Activated CD8-positive, alpha-beta memory T cell treated with anti-CD3 and anti-CD28 coated beads, Interleukin-2, amount 50 U/mL, for 24 hours (primary cell): ENCODE results near the gene SUPT4H1.

Source experiments
- DNase-seq: peaks from one replicate; pipeline ENCODE4 v3.0.0-alpha.2; 2020; ENCODE audit errors: extremely low read depth

SUPT4H1 gene

GRCh38 chr17:58380207-58381123, 28.5 kb upstream of the SUPT4H1 start:
- DNase-seq = no peak

GRCh38 chr17:58379511-58379824, 27.5 kb upstream of the SUPT4H1 start:
- no peak for DNase-seq

GRCh38 chr17:58378733-58379510, 26.9 kb upstream of the SUPT4H1 start:
- DNase-seq = no peak

GRCh38 chr17:58377661-58378060, 25.7 kb upstream of the SUPT4H1 start:
- no peak for DNase-seq

- no peak for DNase-seq
Measured at GRCh38 chr17:58377093-58377601, 25.1 kb upstream of the SUPT4H1 start.

- no peak for DNase-seq
Measured at GRCh38 chr17:58376472-58377000, 24.5 kb upstream of the SUPT4H1 start.

GRCh38 chr17:58375811-58376210, 23.8 kb upstream of the SUPT4H1 start:
- DNase-seq = no peak

GRCh38 chr17:58375256-58375655, 23.3 kb upstream of the SUPT4H1 start:
- no peak for DNase-seq

GRCh38 chr17:58373923-58374322, 21.9 kb upstream of the SUPT4H1 start:
- DNase-seq = no peak

- no peak for DNase-seq
Measured at GRCh38 chr17:58373003-58373402, 21.0 kb upstream of the SUPT4H1 start.

- no peak for DNase-seq
Measured at GRCh38 chr17:58371300-58371950, 19.4 kb upstream of the SUPT4H1 start.

GRCh38 chr17:58370716-58371115, 18.7 kb upstream of the SUPT4H1 start:
- no peak for DNase-seq

GRCh38 chr17:58370309-58370708, 18.3 kb upstream of the SUPT4H1 start:
- no peak for DNase-seq

GRCh38 chr17:58369214-58370031, 17.4 kb upstream of the SUPT4H1 start:
- no peak for DNase-seq

GRCh38 chr17:58368860-58369213, 16.8 kb upstream of the SUPT4H1 start:
- DNase-seq = no peak

GRCh38 chr17:58367461-58367860, 15.5 kb upstream of the SUPT4H1 start:
- DNase-seq = no peak

- DNase-seq = no peak
Measured at GRCh38 chr17:58365980-58366595, 14.1 kb upstream of the SUPT4H1 start.

GRCh38 chr17:58365185-58365979, 13.4 kb upstream of the SUPT4H1 start:
- no peak for DNase-seq

- DNase-seq = no peak
Measured at GRCh38 chr17:58364270-58364942, 12.4 kb upstream of the SUPT4H1 start.
